Measurements from ENCODE around the gene EZR. TPM values are rescaled to one million over a fixed set of nuclear protein-coding genes. Genes with fewer than 3 reads are reported as not detected.

Gene EZR
- total RNA-seq, 2 experiments from 2014 or later: 255 to 256 TPM

- intact Hi-C loops (cut with micrococcal nuclease): no loop called here
- POLR2A ChIA-PET: no interaction called here
- Mint-ChIP-seq H3K27ac (no peak overlapping the region), H3K4me3 (no peak overlapping the region), H3K9me3 (no peaks in the 10 kb centered on the region), H3K27me3 (no peaks in the 10 kb centered on the region), H3K36me3 (peaks cover 48% of the 10 kb centered on the region), H3K4me1 (ENCODE audit: low read depth) (no peaks in the 10 kb centered on the region)
- CTCF ChIA-PET: interaction anchor here (0.6 to 0.7 kb wide), 2 partner anchors 220 to 538 kb away, joined by 3 read pairs; no protein-coding TSS in a partner anchor
- no peak for DNase-seq
Observed at GRCh38 chr6:158752613-158753012, 66.6 kb downstream of the EZR start.

- Mint-ChIP-seq H3K36me3 (peaks cover 43% of the 10 kb centered on the region), H3K4me1 (ENCODE audit: low read depth) (no peaks in the 10 kb centered on the region), H3K4me3 (no peak overlapping the region), H3K27ac (no peak overlapping the region), H3K9me3 (no peaks in the 10 kb centered on the region), H3K27me3 (no peaks in the 10 kb centered on the region)
- DNase-seq: no peak
- intact Hi-C loops (cut with micrococcal nuclease): no loop called here
- POLR2A ChIA-PET: no interaction called here
- CTCF ChIA-PET: no interaction called here
Observed at GRCh38 chr6:158751921-158752320, 67.2 kb downstream of the EZR start.

- Mint-ChIP-seq H3K4me3 (no peak overlapping the region), H3K9me3 (no peaks in the 10 kb centered on the region), H3K36me3 (peaks cover 43% of the 10 kb centered on the region), H3K27me3 (no peaks in the 10 kb centered on the region), H3K4me1 (ENCODE audit: low read depth) (no peaks in the 10 kb centered on the region), H3K27ac (no peak overlapping the region)
- POLR2A ChIA-PET: no interaction called here
- CTCF ChIA-PET: no interaction called here
- DNase-seq: no peak
- intact Hi-C loops (cut with micrococcal nuclease): no loop called here
Observed at GRCh38 chr6:158751224-158751623, 67.9 kb downstream of the EZR start.

- no peak for DNase-seq
- intact Hi-C loops (cut with micrococcal nuclease): no loop called here
- Mint-ChIP-seq H3K4me1 (ENCODE audit: low read depth) (no peaks in the 10 kb centered on the region), H3K9me3 (no peaks in the 10 kb centered on the region), H3K27ac (no peak overlapping the region), H3K27me3 (no peaks in the 10 kb centered on the region), H3K4me3 (no peak overlapping the region), H3K36me3 (peaks cover 58% of the 10 kb centered on the region)
- ChIA-PET CTCF (interaction anchor here (2.0 kb wide), 1 partner anchor 531 kb away, joined by 7 read pairs; no protein-coding TSS in a partner anchor), POLR2A (no interaction called here)
Observed at GRCh38 chr6:158744986-158745430, 74.2 kb downstream of the EZR start.

GRCh38 chr6:158743033-158743651, 76.0 kb downstream of the EZR start:
- intact Hi-C loops (cut with micrococcal nuclease): no loop called here
- Mint-ChIP-seq H3K36me3 (peaks cover 65% of the 10 kb centered on the region), H3K4me3 (no peak overlapping the region)

GRCh38 chr6:158739673-158740072, 79.5 kb downstream of the EZR start:
- intact Hi-C loops (cut with micrococcal nuclease): no loop called here
- no peak for DNase-seq
- H3K36me3 Mint-ChIP-seq: peaks cover 70% of the 10 kb centered on the region
- H3K9me3 Mint-ChIP-seq: peaks cover 13% of the 10 kb centered on the region
- no peaks in the 10 kb centered on the region for H3K4me1 Mint-ChIP-seq (ENCODE audit: low read depth)
- ChIA-PET CTCF (no interaction called here), POLR2A (no interaction called here)
- H3K27ac Mint-ChIP-seq: no peak overlapping the region
- H3K4me3 Mint-ChIP-seq: no peak overlapping the region
- no peaks in the 10 kb centered on the region for H3K27me3 Mint-ChIP-seq

More at GRCh38 chr6:158743033-158743651, 76.0 kb downstream of the EZR start:
- ChIA-PET POLR2A (no interaction called here), CTCF (no interaction called here)
- DNase-seq: no peak
- Mint-ChIP-seq H3K27me3 (no peaks in the 10 kb centered on the region), H3K4me1 (ENCODE audit: low read depth) (no peaks in the 10 kb centered on the region), H3K27ac (no peak overlapping the region), H3K9me3 (peaks cover 10% of the 10 kb centered on the region)

GRCh38 chr6:158737710-158738615, 81.2 kb downstream of the EZR start:
- peaks cover 74% of the 10 kb centered on the region for H3K36me3 Mint-ChIP-seq
- no peak overlapping the region for H3K27ac Mint-ChIP-seq
- intact Hi-C loops (cut with micrococcal nuclease): no loop called here
- POLR2A ChIA-PET: no interaction called here
- CTCF ChIA-PET: no interaction called here
- DNase-seq: no peak
- H3K4me1 Mint-ChIP-seq (ENCODE audit: low read depth): no peaks in the 10 kb centered on the region
- peaks cover 18% of the 10 kb centered on the region for H3K9me3 Mint-ChIP-seq
- H3K27me3 Mint-ChIP-seq: no peaks in the 10 kb centered on the region
- H3K4me3 Mint-ChIP-seq: no peak overlapping the region

DNA sequence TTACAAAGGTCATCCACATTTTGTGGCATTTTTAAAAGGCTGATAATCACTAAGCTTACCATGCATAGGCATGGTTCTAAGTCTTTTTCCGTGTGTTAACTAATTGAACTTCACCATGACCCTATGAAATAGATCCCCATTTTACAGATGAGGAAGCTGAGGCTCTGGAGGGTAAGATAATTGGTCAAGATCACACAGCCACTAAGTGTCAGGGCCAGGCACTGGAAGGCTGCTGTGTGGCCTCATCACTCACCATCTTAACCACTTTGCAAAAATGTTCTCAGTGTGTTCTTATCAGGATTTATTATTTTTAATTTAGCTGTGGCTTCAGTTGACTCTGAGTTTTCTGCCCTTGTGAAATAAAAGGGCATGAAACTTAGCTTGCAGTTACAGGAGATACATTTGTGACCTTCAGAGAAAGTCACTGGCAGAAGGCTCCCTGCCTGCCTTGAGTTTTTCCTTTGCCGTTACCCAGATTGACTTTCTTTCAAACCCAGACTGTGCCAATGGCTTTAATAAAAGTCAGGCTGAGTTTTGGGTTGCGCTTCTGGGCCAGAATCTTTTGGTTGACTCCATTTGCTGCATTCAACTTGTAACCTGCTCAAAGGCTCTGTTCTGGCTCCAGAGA, 82.0 kb downstream of the EZR start:
- no peak overlapping the region for H3K4me3 Mint-ChIP-seq
- intact Hi-C loops (cut with micrococcal nuclease): no loop called here
- no peaks in the 10 kb centered on the region for H3K27me3 Mint-ChIP-seq
- no peaks in the 10 kb centered on the region for H3K4me1 Mint-ChIP-seq (ENCODE audit: low read depth)
- peaks cover 77% of the 10 kb centered on the region for H3K36me3 Mint-ChIP-seq
- H3K27ac Mint-ChIP-seq: no peak overlapping the region
- POLR2A ChIA-PET: interaction anchor here (0.6 kb wide), 1 partner anchor 44 kb away, joined by 3 read pairs; no protein-coding TSS in a partner anchor
- CTCF ChIA-PET: interaction anchor here (0.7 to 1.0 kb wide), 3 partner anchors 9 to 46 kb away, joined by 3 to 6 read pairs (median 3); no protein-coding TSS in a partner anchor
- no peak for DNase-seq
- H3K9me3 Mint-ChIP-seq: peaks cover 24% of the 10 kb centered on the region

GRCh38 chr6:158735009-158735408, 84.2 kb downstream of the EZR start:
- Mint-ChIP-seq H3K9me3 (peaks cover 24% of the 10 kb centered on the region), H3K4me3 (no peak overlapping the region), H3K27ac (no peak overlapping the region), H3K27me3 (no peaks in the 10 kb centered on the region), H3K4me1 (ENCODE audit: low read depth) (no peaks in the 10 kb centered on the region), H3K36me3 (peaks cover 82% of the 10 kb centered on the region)
- intact Hi-C loops (cut with micrococcal nuclease): no loop called here
- CTCF ChIA-PET: no interaction called here
- no peak for DNase-seq
- POLR2A ChIA-PET: no interaction called here

- H3K27ac Mint-ChIP-seq: no peak overlapping the region
Observed at GRCh38 chr6:158730541-158730907, 88.6 kb downstream of the EZR start.

GRCh38 chr6:158729906-158730540, 89.1 kb downstream of the EZR start:
- DNase-seq: no peak
- POLR2A ChIA-PET: no interaction called here
- peaks cover 76% of the 10 kb centered on the region for H3K36me3 Mint-ChIP-seq
- CTCF ChIA-PET: interaction anchor here (1.7 kb wide), 1 partner anchor 42 kb away, joined by 3 read pairs; no protein-coding TSS in a partner anchor
- no peak overlapping the region for H3K4me3 Mint-ChIP-seq
- H3K9me3 Mint-ChIP-seq: peaks cover 11% of the 10 kb centered on the region
- no peaks in the 10 kb centered on the region for H3K4me1 Mint-ChIP-seq (ENCODE audit: low read depth)
- H3K27me3 Mint-ChIP-seq: no peaks in the 10 kb centered on the region
- no peak overlapping the region for H3K27ac Mint-ChIP-seq
- intact Hi-C loops (cut with micrococcal nuclease): no loop called here

More at GRCh38 chr6:158730541-158730907, 88.6 kb downstream of the EZR start:
- ChIA-PET CTCF (interaction anchor here (1.7 kb wide), 1 partner anchor 41 kb away, joined by 3 read pairs; no protein-coding TSS in a partner anchor), POLR2A (no interaction called here)
- Mint-ChIP-seq H3K9me3 (peaks cover 11% of the 10 kb centered on the region), H3K4me1 (ENCODE audit: low read depth) (no peaks in the 10 kb centered on the region), H3K36me3 (peaks cover 74% of the 10 kb centered on the region), H3K4me3 (no peak overlapping the region), H3K27me3 (no peaks in the 10 kb centered on the region)
- DNase-seq: no peak
- intact Hi-C loops (cut with micrococcal nuclease): no loop called here

DNA sequence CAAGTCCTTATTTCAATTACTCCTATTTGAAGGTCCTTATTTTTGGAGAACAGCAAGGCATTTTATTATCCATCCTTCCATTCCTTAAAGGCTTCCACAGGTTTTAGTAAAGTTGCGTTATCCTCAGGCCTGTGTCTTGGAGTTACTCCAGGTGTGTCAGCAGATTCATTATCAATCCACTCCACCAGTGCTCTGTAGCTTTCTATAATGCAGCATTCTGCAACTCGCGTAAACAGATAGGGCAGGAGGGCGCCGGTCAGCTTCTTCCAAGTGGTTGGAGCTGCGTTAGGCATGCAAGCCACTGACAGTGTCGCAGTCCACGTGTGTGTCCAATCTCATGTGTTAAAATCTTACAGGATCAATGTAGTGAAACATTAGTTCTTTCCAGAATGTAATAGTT, 93.5 kb downstream of the EZR start:
- DNase-seq: no peak
- peaks cover 68% of the 10 kb centered on the region for H3K36me3 Mint-ChIP-seq
- H3K4me1 Mint-ChIP-seq (ENCODE audit: low read depth): peaks cover 8% of the 10 kb centered on the region
- H3K9me3 Mint-ChIP-seq: no peaks in the 10 kb centered on the region
- H3K27ac Mint-ChIP-seq: no peak overlapping the region
- ChIA-PET POLR2A (no interaction called here), CTCF (no interaction called here)
- H3K27me3 Mint-ChIP-seq: no peaks in the 10 kb centered on the region
- no peak overlapping the region for H3K4me3 Mint-ChIP-seq
- intact Hi-C loops (cut with micrococcal nuclease): no loop called here

All from activated CD4-positive, alpha-beta memory T cell treated with anti-CD3 and anti-CD28 coated beads for 36 hours (primary cell).